C4-2B (cell line): ENCODE measurements around the gene HSPG2.

ENCODE experiments used
- H3K27ac ChIP-seq: fragments of 450-650 bp; 2 replicates; pipeline ENCODE4 v1.5.1; 2017
- ZFX ChIP-seq: fragments of 450-650 bp; IDR thresholded peaks from 2 replicates; pipeline ENCODE4 v1.6.1; 2017
- TF ChIP-seq, protein P1 (sequence below): fragments of 450-650 bp; conservative IDR thresholded peaks from 2 replicates; pipeline ENCODE4 v1.5.1; 2017; ENCODE audit warnings: mild to moderate bottlenecking

HSPG2 gene

GRCh38 chr1:21913763-21914162 is 23.3 kb downstream of the HSPG2 start:
- no peak overlapping the region for H3K27ac ChIP-seq
- no peak for TF ChIP-seq ZFX
- TF ChIP-seq, protein P1, sequence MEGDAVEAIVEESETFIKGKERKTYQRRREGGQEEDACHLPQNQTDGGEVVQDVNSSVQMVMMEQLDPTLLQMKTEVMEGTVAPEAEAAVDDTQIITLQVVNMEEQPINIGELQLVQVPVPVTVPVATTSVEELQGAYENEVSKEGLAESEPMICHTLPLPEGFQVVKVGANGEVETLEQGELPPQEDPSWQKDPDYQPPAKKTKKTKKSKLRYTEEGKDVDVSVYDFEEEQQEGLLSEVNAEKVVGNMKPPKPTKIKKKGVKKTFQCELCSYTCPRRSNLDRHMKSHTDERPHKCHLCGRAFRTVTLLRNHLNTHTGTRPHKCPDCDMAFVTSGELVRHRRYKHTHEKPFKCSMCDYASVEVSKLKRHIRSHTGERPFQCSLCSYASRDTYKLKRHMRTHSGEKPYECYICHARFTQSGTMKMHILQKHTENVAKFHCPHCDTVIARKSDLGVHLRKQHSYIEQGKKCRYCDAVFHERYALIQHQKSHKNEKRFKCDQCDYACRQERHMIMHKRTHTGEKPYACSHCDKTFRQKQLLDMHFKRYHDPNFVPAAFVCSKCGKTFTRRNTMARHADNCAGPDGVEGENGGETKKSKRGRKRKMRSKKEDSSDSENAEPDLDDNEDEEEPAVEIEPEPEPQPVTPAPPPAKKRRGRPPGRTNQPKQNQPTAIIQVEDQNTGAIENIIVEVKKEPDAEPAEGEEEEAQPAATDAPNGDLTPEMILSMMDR = no peak

DNA sequence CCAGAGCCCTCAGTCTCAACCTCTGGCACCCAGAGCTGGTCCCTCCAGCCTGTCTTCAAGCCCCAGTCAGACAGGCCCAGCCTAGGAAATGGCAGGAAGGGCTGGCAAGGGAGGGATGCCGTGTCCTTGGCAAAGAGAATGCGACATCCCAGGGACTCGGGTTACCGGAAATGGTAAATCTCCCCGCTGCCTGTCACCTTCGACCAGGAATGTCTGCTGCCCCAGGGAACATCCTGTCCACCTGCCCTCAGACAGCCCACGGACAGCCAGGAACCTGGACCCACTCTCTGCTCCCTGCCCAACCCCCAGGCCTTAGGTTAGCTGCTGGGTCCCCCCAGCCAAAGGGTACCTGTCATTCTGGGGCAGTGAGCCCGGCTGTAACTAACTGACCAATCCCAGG is 23.9 kb downstream of the HSPG2 start:
- no peak overlapping the region for H3K27ac ChIP-seq
- no peak for TF ChIP-seq ZFX
- TF ChIP-seq, protein P1 = no peak

GRCh38 chr1:21912038-21912758 is 24.9 kb downstream of the HSPG2 start:
- TF ChIP-seq ZFX = no peak
- TF ChIP-seq, protein P1 = no peak
- H3K27ac ChIP-seq = no peak overlapping the region

- H3K27ac ChIP-seq = no peak overlapping the region
- TF ChIP-seq, protein P1 = no peak
- no peak for TF ChIP-seq ZFX
Observed at GRCh38 chr1:21911205-21912001, 25.7 kb downstream of the HSPG2 start.

DNA sequence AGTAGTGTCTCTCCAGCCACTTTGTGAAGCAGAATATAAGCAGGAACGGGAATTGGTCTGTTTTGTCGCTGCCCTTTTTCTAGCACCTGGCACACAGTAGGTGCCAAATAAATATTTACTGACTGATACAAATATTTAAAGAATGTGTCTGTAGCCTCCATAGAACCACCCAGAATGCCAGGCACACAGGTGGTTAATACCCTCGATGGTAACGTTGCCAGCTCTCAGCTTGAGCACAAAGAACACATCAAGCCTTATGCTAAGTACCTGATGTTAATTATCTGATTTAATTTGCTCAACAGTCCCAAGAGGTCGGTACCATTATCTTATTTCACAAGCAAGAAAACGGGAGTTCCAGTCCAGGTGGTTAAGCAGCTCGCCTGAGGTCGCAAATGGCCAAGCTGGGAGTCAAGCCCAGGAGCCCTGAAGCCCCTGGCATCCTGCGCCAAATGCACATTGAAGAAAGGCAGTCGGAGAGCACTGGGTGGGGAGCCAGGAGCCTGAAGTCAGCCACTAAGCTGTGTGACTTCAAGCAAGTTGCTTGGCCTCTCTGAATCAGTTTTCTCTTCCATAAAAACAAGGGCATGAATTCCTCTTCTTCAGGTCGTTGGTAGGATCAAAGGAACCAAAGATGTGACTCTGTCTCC is 26.4 kb downstream of the HSPG2 start:
- H3K27ac ChIP-seq = no peak overlapping the region
- TF ChIP-seq, protein P1 = no peak
- TF ChIP-seq ZFX = no peak

DNA sequence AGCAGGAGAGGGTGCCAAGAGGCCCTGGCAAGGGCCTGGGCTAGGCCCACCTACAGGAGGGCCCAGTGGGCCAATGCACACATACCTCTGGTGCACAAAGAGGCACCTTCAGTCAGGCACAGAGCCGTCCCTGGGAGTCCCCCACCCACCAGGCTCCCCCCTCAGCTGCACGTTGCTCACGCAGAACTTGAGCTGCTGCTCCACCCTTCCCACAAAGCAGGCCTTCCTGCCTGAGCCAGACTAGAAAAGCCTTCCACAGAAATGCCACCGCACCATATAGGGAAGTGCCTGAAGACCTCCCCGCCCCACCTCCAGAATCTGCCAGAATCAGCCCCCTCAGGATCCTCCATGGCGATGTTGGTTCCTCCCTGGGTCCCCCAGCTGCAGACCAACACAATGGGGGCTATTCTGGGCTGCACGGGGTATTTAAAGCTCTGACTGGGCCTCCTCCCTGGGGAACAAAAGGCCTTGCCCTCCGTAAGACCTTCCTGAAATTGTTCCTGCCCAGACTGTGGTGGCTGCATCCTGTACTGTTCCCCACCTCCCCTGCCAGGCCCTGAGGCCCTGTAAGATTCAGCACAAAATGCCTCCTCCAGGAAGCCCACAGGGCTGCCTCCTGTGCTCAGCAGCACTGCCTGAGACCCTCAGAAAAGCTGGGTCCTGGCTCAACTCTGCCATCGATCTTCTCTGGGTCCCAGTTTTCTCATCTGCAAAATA is 27.2 kb downstream of the HSPG2 start:
- H3K27ac ChIP-seq = no peak overlapping the region
- no peak for TF ChIP-seq ZFX
- TF ChIP-seq, protein P1 = no peak
